ENCODE results near the gene ADPRS. TPM values are rescaled to one million over a fixed set of nuclear protein-coding genes. Genes with fewer than 3 reads are reported as not detected.
A peak's percentile ranks its signal among the peaks of the same experiment; 100 is the strongest.

Gene ADPRS
- polyA plus RNA-seq (2011; rRNA removed): 30.0 and 46.4 TPM in 2 replicates
- 13.2 and 20.0 TPM in 2 replicates for polyA minus RNA-seq (2011; rRNA and poly(A)+ RNA removed)

DNA sequence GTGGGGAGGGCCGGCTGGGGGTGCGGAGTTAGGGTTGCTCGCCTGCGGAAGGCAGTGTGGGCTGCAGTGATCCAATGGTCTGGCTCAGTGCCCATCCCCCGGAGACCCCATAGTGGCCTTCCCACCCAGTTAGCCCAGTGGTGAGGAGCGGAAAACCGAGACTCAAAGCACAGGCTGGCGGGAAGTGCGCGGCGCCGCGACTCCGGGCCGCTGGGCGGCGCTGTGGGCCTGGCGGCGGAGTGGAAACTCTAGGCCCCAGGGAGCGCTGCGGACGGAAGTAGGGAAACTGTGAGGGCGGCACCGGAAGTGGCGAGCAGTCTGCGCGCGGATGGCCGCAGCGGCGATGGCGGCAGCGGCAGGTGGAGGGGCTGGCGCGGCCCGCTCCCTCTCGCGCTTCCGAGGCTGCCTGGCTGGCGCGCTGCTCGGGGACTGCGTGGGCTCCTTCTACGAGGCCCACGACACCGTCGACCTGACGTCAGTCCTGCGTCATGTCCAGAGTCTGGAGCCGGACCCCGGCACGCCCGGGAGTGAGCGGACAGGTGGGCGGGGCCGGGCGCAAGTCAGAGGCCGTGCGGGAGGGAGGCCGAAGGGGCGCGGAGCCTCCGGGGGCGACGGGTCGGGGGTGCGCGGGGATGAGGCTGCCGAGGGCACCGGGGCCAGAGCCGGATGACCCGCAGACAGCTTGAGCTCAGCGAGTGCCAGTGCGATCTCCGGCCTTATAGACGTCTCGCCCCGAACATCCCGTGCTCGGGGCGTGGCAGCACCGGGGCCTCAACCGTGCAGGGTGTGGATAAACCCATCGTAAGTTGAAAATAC lies at the start of gene ADPRS:
Gene ADPRS (plus strand): TSS at position 316 of the 816 bp plus-strand sequence. CDS start 13 bp downstream, at position 329.
- TF ChIP-seq, protein P1, sequence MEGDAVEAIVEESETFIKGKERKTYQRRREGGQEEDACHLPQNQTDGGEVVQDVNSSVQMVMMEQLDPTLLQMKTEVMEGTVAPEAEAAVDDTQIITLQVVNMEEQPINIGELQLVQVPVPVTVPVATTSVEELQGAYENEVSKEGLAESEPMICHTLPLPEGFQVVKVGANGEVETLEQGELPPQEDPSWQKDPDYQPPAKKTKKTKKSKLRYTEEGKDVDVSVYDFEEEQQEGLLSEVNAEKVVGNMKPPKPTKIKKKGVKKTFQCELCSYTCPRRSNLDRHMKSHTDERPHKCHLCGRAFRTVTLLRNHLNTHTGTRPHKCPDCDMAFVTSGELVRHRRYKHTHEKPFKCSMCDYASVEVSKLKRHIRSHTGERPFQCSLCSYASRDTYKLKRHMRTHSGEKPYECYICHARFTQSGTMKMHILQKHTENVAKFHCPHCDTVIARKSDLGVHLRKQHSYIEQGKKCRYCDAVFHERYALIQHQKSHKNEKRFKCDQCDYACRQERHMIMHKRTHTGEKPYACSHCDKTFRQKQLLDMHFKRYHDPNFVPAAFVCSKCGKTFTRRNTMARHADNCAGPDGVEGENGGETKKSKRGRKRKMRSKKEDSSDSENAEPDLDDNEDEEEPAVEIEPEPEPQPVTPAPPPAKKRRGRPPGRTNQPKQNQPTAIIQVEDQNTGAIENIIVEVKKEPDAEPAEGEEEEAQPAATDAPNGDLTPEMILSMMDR (IDR thresholded peaks at IDR 0.05; ENCODE audit: insufficient read depth, low read depth, low read length): peak; percentile 85
- Histone ChIP-seq H3K36me3 (ENCODE audit: control insufficient read depth, insufficient read depth, low read length) (peaks cover 19% of the 10 kb centered on the region), H3K4me3 (ENCODE audit: low read depth, low read length) (peak within 1 kb of the TSS; percentile 96), H3K27me3 (ENCODE audit: control insufficient read depth, insufficient read depth, low read length) (no peaks in the 10 kb centered on the region)
- DNase-seq (ENCODE audit: low read depth): no peak
- POLR2A ChIA-PET: interaction anchor here (0.7 kb wide), 1 partner anchor 156 kb away, joined by 3 read pairs; no protein-coding TSS in a partner anchor
- CTCF ChIA-PET: interaction anchor here (0.6 to 4.4 kb wide), 5 partner anchors 15 to 347 kb away, joined by 3 to 22 read pairs (median 4); partner anchors contain the start of gene AGO1

- H3K36me3 ChIP-seq (ENCODE audit: control insufficient read depth, insufficient read depth, low read length): peaks cover 2% of the 10 kb centered on the region
- DNase-seq (ENCODE audit: low read depth): no peak
- no peaks in the 10 kb centered on the region for H3K27me3 ChIP-seq (ENCODE audit: control insufficient read depth, insufficient read depth, low read length)
- TF ChIP-seq, protein P1 (IDR thresholded peaks at IDR 0.05; ENCODE audit: insufficient read depth, low read depth, low read length): no peak
- CTCF ChIA-PET: interaction anchor here (0.6 kb wide), 1 partner anchor 57 kb away, joined by 3 read pairs; no protein-coding TSS in a partner anchor
- H3K4me3 ChIP-seq (ENCODE audit: low read depth, low read length): no peak overlapping the region
- POLR2A ChIA-PET: no interaction called here
These were observed 48.5 kb upstream of the ADPRS start for GRCh38 chr1:36040238-36040637.

DNA sequence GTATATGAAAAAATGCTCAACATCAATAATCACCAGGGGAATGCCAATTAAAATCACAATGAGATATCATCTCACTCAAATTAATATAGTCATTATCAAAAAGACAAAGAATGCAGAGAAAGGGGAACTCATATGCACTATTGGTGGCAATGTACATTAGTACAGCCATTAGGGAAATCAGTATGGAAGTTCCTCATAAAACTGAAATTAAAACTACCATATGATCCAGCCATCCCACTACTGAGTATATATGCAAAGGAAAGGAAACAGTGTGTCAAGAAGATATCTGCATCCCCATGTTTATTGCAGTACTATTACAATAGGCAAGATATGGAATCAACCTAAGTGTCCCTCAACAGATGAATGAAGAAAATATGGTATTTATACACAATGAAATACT lies 36.9 kb upstream of the ADPRS start:
- ChIA-PET POLR2A (no interaction called here), CTCF (no interaction called here)
- TF ChIP-seq, protein P1 (IDR thresholded peaks at IDR 0.05; ENCODE audit: insufficient read depth, low read depth, low read length): no peak
- DNase-seq (ENCODE audit: low read depth): no peak
- H3K36me3 ChIP-seq (ENCODE audit: control insufficient read depth, insufficient read depth, low read length): peaks cover 4% of the 10 kb centered on the region
- no peak overlapping the region for H3K4me3 ChIP-seq (ENCODE audit: low read depth, low read length)
- no peaks in the 10 kb centered on the region for H3K27me3 ChIP-seq (ENCODE audit: control insufficient read depth, insufficient read depth, low read length)

GRCh38 chr1:36053978-36054377 lies 34.7 kb upstream of the ADPRS start:
- ChIA-PET POLR2A (no interaction called here), CTCF (interaction anchor here (1.0 kb wide), 1 partner anchor 171 kb away, joined by 3 read pairs; the partner anchor contains the start of gene AGO1)
- TF ChIP-seq, protein P1 (IDR thresholded peaks at IDR 0.05; ENCODE audit: insufficient read depth, low read depth, low read length): no peak
- Histone ChIP-seq H3K36me3 (ENCODE audit: control insufficient read depth, insufficient read depth, low read length) (peaks cover 3% of the 10 kb centered on the region), H3K4me3 (ENCODE audit: low read depth, low read length) (no peak overlapping the region), H3K27me3 (ENCODE audit: control insufficient read depth, insufficient read depth, low read length) (no peaks in the 10 kb centered on the region)
- DNase-seq (ENCODE audit: low read depth): no peak

- DNase-seq (ENCODE audit: low read depth): no peak
- ChIA-PET CTCF (interaction anchor here (0.9 kb wide), 1 partner anchor 72 kb away, joined by 3 read pairs; no protein-coding TSS in a partner anchor), POLR2A (no interaction called here)
- TF ChIP-seq, protein P1 (IDR thresholded peaks at IDR 0.05; ENCODE audit: insufficient read depth, low read depth, low read length): no peak
- peaks cover 3% of the 10 kb centered on the region for H3K36me3 ChIP-seq (ENCODE audit: control insufficient read depth, insufficient read depth, low read length)
- H3K27me3 ChIP-seq (ENCODE audit: control insufficient read depth, insufficient read depth, low read length): no peaks in the 10 kb centered on the region
- H3K4me3 ChIP-seq (ENCODE audit: low read depth, low read length): no peak overlapping the region
These were observed 33.0 kb upstream of the ADPRS start for GRCh38 chr1:36055706-36056105.

Data from BJ (cell line).